GM06990 (cell line): ENCODE results near the gene KDM6A.
"Not testable (repeated sequence)": the region's sequence is repeated elsewhere in the genome, so short reads cannot be mapped to it uniquely, and the experiment has no call there.

Experiments used
- DNase-seq: peaks from one replicate; pipeline ENCODE4 v3.0.0-alpha.2; 2011; ENCODE audit not compliant: insufficient read length; ENCODE audit errors: extremely low read depth
- H3K27me3 ChIP-seq: replicated peaks from 2 replicates; pipeline ENCODE4 v1.6.0; 2011; ENCODE audit warnings: low read length; ENCODE audit not compliant: control insufficient read depth, insufficient read depth
- H3K36me3 ChIP-seq: 2 replicates; pipeline ENCODE4 v1.5.1; 2011; ENCODE audit warnings: low read length; ENCODE audit not compliant: control insufficient read depth, insufficient read depth
- H3K4me3 ChIP-seq: replicated peaks from 2 replicates; pipeline ENCODE4 v1.5.1; 2011; ENCODE audit warnings: low read depth, mild to moderate bottlenecking, control low read depth, low read length
- CTCF ChIP-seq: IDR thresholded peaks from 2 replicates; pipeline ENCODE4 v1.5.1; 2011; ENCODE audit warnings: low read length, control low read depth, mild to moderate bottlenecking, inconsistent platforms; ENCODE audit not compliant: insufficient read depth, poor library complexity, severe bottlenecking

The KDM6A gene

GRCh38 chrX:44843753-44844152, 29.2 kb upstream of the KDM6A start, which contains the start of gene DUSP21:
Gene DUSP21, plus strand, starts transcription at chrX:44844021. Its CDS starts 112 bp downstream, at chrX:44844133.
- H3K27me3 ChIP-seq: no peaks in the 10 kb centered on the region
- no peak for DNase-seq
- TF ChIP-seq CTCF: no peak
- H3K36me3 ChIP-seq: no peaks in the 10 kb centered on the region
- H3K4me3 ChIP-seq: no peak within 1 kb of the TSS

GRCh38 chrX:44844204-44844603, 28.8 kb upstream of the KDM6A start:
- DNase-seq: no peak
- TF ChIP-seq CTCF: no peak
- Histone ChIP-seq H3K36me3 (no peaks in the 10 kb centered on the region), H3K4me3 (no peak overlapping the region), H3K27me3 (no peaks in the 10 kb centered on the region)

GRCh38 chrX:44850891-44851290, 22.1 kb upstream of the KDM6A start:
- DNase-seq, H3K4me3 ChIP-seq, H3K27me3 ChIP-seq, H3K36me3 ChIP-seq: not testable (repeated sequence)

GRCh38 chrX:44871114-44871645, 1.8 kb upstream of the KDM6A start:
- Histone ChIP-seq H3K4me3 (peak overlapping the region; percentile 75), H3K36me3 (no peaks in the 10 kb centered on the region; the same call in 1 of the 2 replicates), H3K27me3 (no peaks in the 10 kb centered on the region)
- no peak for TF ChIP-seq CTCF
- no peak for DNase-seq

- no peaks in the 10 kb centered on the region; the same call in 1 of the 2 replicates for H3K36me3 ChIP-seq
- no peak for TF ChIP-seq CTCF
- no peak for DNase-seq
- no peaks in the 10 kb centered on the region for H3K27me3 ChIP-seq
- peak overlapping the region; percentile 75 for H3K4me3 ChIP-seq
These were observed 812 bp upstream of the KDM6A start for GRCh38 chrX:44871931-44872820.
